ENCODE data around the gene MAG.
A peak's percentile ranks its signal among the peaks of the same experiment; 100 is the strongest.
"Not testable (repeated sequence)": the region's sequence is repeated elsewhere in the genome, so short reads cannot be mapped to it uniquely, and the experiment has no call there.

Gene MAG

DNA sequence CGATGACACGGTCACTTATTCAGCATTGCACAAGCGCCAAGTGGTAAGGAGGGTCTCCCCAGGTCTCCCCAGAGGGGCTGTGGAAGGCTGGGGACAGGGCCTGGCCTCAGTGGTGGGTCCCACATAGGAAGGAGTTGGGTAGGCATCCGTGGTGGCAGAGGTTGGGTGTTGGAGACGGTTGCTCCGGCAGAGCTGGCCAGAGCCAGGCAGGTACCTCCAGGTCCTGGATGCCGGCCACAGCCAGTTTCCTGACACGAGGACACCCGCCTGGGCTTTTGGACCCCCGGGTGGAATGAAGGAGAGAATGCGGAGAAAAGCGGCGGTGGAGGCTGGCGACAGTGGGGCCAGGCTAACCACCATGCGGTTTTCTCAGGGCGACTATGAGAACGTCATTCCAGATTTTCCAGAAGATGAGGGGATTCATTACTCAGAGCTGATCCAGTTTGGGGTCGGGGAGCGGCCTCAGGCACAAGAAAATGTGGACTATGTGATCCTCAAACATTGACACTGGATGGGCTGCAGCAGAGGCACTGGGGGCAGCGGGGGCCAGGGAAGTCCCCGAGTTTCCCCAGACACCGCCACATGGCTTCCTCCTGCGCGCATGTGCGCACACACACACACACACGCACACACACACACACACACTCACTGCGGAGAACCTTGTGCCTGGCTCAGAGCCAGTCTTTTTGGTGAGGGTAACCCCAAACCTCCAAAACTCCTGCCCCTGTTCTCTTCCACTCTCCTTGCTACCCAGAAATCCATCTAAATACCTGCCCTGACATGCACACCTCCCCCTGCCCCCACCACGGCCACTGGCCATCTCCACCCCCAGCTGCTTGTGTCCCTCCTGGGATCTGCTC lies 54.5 kb downstream of the MAG start:
- no peak for DNase-seq (ENCODE audit: low read depth)

- DNase-seq (ENCODE audit: low read depth), result peak; percentile 5
Observed at GRCh38 chr19:35347171-35347929, 55.4 kb downstream of the MAG start, which contains the start of gene FFAR1. Gene FFAR1, plus strand, starts transcription at chr19:35347902. Its CDS starts 3,650 bp downstream, at chr19:35351552.

- no peak for DNase-seq (ENCODE audit: low read depth)
Observed at GRCh38 chr19:35347930-35348298, 56.0 kb downstream of the MAG start.

DNA sequence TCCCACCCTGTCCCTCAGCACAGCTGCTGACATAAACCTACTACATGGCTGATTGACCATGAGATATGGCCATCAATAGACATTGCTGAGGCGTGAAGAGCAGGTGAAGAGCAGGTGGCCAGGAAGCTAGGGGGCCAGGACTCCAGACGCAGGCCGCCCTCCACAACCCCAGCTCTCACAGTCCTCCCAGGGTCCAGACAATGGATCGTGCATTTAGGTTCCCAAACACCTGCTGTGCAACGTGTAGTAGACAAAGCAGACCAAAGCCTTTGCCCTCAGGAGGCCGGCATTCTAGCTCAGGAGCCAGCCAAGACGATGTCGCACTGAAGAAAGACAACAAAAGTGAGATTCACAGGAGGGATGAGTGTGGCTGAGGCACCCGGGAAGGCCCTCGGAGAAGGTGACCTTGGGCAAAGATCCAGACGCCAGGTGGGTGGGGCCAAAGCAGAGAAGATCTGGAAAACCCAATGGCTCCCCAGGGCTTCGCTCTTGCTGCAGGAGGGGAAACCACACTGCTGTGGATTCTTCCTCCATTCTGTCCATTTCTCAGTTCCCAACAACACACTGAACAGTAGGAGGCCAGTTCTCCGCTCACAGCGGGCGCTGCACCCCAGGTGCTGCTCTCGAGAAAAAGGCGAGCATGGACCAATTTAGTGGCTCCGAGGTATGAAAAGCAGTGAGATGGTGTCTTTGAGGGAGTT lies 57.1 kb downstream of the MAG start:
- no peak for DNase-seq (ENCODE audit: low read depth)

DNA sequence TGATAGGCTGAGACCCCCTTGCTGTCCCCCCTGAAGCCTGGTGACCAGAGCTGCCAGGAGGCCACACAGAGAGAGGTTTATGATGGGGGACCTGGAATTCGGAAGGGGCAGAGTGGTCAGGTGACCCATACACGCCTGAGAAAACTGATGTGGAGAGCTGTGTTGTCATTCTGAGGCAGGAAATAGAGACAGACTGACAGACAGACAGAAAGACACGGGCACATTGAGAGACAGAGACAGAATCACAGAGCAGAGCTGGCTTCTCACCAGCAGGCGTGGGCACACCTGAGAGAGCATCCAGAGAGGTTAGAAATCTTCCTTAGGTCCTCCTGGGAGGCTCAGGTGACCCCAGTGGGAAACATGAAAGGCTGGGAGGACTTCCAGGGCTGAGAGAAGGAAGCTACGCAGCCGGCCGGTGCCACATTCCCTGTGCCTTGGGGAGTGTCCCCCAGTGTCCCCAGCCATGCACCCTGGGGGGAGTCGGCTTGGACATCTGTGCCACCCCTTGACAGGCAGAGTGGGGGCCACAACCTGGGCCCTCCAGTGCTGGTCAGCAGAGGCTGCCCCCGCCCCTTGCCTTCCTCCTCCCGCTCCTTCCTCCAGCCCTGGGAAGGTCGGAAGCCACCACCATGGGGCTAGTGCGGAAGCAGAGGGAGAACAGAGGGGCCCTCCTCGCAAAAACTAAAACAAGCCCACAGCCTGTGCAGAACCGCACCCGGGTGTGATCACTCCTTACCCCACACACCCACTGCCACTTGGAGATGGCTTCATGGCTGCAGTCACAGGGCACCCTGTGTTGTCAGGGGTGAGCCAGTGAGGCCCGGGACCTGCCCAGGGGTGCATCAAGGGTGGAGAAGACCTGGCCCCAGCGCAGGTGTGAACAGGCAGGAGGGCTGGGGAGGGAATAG lies 57.9 kb downstream of the MAG start:
- no peak for DNase-seq (ENCODE audit: low read depth)

DNA sequence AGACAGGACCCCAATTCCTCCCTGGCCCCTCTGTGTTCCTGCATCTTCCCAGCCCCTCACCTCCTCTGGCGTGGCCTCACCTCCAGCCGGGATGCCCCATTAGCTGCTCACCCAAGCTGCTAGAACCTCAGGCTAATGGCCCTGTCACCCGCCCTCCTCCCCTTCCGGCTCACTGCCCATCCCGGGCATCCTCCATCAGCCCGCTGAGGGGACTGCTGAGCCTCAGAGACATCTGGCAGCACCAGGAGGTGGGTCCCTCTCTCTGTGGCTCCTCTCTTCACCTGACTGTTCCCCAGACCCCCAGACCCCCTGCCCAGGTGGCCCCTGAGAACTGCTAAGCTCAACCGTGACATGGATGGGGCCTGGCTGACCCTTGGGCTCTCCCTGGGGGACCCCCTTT lies 58.6 kb downstream of the MAG start:
- no peak for DNase-seq (ENCODE audit: low read depth)

DNA sequence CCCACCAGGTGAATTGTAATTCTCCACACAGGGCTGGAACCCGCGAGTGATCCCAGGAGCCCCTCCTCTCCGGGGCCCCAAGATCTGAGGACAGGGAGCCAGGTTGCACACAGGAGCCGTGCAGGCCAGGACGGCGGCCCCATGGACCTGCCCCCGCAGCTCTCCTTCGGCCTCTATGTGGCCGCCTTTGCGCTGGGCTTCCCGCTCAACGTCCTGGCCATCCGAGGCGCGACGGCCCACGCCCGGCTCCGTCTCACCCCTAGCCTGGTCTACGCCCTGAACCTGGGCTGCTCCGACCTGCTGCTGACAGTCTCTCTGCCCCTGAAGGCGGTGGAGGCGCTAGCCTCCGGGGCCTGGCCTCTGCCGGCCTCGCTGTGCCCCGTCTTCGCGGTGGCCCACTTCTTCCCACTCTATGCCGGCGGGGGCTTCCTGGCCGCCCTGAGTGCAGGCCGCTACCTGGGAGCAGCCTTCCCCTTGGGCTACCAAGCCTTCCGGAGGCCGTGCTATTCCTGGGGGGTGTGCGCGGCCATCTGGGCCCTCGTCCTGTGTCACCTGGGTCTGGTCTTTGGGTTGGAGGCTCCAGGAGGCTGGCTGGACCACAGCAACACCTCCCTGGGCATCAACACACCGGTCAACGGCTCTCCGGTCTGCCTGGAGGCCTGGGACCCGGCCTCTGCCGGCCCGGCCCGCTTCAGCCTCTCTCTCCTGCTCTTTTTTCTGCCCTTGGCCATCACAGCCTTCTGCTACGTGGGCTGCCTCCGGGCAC lies 59.6 kb downstream of the MAG start:
- DNase-seq (ENCODE audit: low read depth), result no peak

DNA sequence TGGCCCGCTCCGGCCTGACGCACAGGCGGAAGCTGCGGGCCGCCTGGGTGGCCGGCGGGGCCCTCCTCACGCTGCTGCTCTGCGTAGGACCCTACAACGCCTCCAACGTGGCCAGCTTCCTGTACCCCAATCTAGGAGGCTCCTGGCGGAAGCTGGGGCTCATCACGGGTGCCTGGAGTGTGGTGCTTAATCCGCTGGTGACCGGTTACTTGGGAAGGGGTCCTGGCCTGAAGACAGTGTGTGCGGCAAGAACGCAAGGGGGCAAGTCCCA lies 60.2 kb downstream of the MAG start:
- no peak for DNase-seq (ENCODE audit: low read depth)

GRCh38 chr19:35352448-35353304 lies 60.7 kb downstream of the MAG start:
- peak; percentile 76 for DNase-seq (ENCODE audit: low read depth)

DNA sequence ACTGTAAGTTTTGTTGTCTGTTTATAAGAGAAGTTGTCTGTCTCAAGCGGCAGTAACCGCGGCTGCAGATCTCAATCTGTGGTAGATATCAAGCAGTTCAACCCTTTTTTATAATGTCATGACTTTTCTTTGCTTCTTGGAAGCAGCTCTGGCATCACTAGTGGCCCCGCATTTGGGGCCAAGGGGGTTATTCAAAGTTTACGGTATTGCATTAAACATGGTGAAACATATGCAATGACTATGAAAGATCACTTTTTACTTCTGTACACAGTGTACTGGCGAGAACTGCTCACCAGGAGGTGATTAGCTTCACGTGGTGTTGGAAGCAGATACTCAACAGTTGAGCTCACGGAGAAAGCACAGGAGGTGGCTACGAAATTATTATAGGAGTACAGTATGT lies 61.7 kb downstream of the MAG start:
- DNase-seq (ENCODE audit: low read depth), result no peak

DNA sequence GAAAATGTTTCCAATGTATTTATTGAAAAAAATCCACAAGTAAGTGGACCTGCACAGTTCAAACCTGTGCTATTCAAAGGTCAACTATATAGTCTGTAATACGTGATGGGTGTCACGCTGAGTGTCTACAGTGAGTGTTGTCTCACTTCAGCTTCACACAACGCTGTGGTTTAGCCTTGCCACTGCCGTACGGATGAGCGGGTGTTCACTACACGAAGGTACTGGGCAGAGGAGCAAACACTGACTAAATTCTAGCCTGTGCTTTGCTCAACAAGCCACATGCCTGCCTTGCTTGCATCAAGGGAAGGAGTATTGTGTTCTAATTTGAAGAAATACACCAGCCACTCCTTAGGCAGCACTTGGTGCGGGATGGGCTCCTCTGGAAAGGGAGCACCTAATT lies 62.9 kb downstream of the MAG start:
- no peak for DNase-seq (ENCODE audit: low read depth)

- DNase-seq (ENCODE audit: low read depth), result no peak
Observed at GRCh38 chr19:35355791-35356460, 64.0 kb downstream of the MAG start.

GRCh38 chr19:35357867-35358573 lies 66.1 kb downstream of the MAG start, which contains the start of gene FFAR3:
Gene FFAR3, plus strand, starts transcription at chr19:35358460. Its CDS starts 431 bp downstream, at chr19:35358891.
- no peak for DNase-seq (ENCODE audit: low read depth)

DNA sequence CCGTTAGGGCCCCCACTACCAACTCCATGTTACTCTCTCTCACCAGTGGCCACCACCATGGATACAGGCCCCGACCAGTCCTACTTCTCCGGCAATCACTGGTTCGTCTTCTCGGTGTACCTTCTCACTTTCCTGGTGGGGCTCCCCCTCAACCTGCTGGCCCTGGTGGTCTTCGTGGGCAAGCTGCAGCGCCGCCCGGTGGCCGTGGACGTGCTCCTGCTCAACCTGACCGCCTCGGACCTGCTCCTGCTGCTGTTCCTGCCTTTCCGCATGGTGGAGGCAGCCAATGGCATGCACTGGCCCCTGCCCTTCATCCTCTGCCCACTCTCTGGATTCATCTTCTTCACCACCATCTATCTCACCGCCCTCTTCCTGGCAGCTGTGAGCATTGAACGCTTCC lies 66.9 kb downstream of the MAG start:
- not testable (repeated sequence) for DNase-seq (ENCODE audit: low read depth)

DNA sequence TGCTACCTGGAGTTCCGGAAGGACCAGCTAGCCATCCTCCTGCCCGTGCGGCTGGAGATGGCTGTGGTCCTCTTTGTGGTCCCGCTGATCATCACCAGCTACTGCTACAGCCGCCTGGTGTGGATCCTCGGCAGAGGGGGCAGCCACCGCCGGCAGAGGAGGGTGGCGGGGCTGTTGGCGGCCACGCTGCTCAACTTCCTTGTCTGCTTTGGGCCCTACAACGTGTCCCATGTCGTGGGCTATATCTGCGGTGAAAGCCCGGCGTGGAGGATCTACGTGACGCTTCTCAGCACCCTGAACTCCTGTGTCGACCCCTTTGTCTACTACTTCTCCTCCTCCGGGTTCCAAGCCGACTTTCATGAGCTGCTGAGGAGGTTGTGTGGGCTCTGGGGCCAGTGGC lies 67.4 kb downstream of the MAG start:
- DNase-seq (ENCODE audit: low read depth), result not testable (repeated sequence)

GRCh38 chr19:35360081-35360480 lies 68.1 kb downstream of the MAG start:
- not testable (repeated sequence) for DNase-seq (ENCODE audit: low read depth)

- DNase-seq (ENCODE audit: low read depth), result no peak
Observed at GRCh38 chr19:35360880-35361420, 69.0 kb downstream of the MAG start.

DNA sequence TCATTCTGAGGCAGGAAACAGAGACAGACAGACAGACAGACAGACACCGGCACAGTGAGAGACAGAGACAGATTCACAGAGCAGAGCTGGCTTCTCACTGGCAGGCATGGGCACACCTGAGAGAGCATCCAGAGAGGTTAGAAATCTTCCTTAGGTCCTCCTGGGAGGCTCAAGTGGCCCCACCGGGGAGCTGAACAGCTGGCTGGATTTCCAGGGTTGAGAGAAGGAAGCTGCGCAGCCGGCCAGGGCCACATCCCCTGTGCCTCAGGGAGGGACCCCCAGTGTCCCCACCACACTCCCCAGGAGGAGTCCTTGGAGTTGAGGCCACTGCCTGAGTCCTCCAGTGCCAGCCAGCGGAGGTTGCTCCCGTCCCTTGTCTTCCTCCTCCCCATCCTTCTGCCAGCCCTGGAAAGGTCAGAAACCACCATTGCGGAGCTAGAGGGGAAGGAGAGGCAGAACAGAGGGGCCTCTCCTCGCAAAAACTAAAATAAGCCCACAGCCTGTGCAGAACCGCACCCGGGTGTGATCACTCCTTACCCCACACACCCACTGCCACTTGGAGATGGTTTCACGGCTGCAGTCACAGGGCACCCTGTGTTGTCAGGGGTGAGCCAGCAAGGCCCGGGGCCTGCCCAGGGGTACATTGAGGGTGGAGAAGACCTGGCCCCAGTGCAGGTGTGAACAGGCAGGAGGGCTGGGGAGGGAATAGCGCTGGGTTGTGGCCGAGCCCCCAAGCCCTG lies 70.5 kb downstream of the MAG start:
- no peak for DNase-seq (ENCODE audit: low read depth)

Measured in ELR (cell line).